HG03066 (cell line): ENCODE data around the gene GUCY2D.
"Not testable (repeated sequence)": the region's sequence is repeated elsewhere in the genome, so short reads cannot be mapped to it uniquely, and the experiment has no call there.

Experiments
- ATAC-seq: cut with Tn5 transposase; IDR thresholded peaks from one replicate; pipeline ENCODE4 v1.9.1; 2021; ENCODE audit warnings: low read depth; ENCODE audit not compliant: unreplicated experiment

GUCY2D gene

DNA sequence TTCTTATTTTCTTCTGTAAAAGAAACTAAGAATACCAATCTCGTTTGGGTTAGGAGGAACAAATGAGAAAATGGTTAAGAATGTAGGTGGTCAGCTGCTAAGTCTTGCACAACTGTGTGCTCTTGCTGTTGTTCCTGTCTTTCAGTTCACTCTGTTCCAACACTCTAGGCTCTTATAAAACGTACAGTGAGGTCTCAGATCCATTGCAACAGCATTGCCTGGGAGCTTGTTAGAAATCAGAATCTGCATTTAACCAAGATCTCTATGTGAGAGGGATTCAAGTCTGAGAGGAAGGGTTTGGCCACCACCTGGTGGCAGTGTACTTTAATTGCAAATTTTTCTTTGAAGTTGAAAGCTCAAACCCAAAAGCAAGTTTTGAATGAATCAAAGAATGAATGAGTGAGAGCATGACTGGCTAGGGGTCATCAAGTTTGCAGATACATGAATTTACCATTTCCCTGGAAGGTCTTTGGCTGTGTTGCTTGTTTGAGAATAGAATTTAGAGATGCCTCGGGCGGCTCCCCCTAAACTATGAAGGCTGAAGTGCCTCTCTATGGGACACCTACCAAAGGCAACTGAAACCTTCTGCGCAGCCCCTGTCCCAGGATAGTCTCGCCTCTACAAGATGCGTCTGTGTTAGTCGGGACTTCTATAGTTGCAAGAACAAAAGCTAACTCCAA, 39.0 kb downstream of the GUCY2D start:
- ATAC-seq, result no peak

DNA sequence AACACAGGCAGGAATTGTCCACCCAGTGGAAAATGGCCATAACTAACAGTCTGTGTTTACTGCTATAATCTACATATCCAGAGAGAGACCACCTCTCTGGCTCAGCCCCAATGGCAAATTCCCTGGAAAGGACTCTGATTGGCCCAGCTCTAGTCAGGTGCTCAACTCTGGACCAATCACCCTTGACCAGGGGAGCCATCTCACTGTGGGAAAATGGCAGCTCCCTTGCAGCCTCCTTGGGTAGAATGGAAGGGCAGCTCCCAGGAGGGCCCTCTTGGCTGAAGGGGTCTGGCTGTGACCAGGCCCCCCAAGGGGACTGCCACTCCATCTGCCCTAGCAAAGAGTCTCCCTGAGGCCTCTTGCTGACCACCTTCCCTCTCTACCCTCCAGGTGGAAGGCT, 39.6 kb downstream of the GUCY2D start:
- ATAC-seq, result no peak

DNA sequence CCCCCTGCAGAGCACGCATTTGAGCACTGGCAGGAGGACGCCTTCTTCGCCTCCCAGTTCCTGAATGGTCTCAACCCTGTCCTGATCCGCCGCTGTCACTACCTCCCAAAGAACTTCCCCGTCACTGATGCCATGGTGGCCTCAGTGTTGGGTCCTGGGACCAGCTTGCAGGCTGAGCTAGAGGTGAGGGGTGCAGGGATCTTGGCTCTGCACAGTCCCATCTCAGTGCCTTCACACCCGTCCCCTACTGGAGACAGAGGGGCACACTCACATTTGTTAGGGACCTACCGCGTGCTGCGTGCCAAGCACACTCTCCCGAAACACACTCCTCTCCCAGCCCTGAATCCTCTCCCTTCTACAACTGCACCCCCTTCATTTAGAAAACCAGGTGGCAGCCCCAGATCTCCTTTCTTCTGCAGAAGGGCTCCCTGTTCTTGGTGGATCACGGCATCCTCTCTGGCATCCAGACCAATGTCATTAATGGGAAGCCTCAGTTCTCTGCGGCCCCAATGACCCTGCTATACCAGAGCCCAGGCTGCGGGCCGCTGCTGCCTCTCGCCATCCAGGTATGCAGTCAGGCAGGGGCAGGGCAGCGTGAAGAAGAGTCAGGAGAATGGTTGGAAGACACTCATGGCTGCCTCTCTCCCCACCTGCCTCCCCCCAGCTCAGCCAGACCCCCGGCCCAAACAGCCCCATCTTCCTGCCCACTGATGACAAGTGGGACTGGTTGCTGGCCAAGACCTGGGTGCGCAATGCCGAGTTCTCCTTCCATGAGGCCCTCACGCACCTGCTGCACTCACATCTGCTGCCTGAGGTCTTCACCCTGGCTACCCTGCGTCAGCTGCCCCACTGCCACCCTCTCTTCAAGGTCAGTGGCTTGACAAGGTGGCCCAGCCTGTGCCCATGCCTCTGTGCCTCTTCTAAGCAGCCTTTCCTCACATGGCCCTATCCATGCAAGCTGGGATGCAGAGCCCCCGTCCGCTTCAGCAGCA, 42.7 kb downstream of the GUCY2D start:
- ATAC-seq, result no peak

DNA sequence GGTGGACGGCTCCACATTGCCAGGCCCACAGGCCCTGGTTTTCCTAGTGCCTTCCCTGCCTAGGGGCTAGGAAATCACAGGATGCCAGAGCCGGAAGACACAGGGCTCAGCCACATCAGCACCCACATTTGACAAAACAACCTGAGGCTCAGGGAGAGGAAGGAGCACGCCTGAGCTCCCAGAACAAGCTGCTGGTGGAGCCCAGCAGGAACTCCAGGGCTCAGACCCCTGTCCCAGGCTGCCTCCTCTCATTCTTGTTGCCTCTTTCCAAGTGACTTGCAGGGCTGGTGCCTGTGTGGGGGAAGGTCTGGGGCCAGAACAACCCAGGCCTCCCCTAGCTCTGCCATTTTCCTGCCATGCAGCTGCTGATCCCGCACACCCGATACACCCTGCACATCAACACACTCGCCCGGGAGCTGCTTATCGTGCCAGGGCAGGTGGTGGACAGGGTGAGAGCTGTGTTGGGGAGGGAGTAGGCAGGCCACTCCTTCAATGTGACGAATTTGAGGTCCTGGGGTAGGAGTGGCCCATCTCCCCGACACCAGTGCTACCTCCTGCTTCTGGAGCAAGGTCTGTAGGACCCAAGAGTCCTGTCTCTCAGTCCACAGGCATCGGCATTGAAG, 44.0 kb downstream of the GUCY2D start:
- ATAC-seq, result no peak

DNA sequence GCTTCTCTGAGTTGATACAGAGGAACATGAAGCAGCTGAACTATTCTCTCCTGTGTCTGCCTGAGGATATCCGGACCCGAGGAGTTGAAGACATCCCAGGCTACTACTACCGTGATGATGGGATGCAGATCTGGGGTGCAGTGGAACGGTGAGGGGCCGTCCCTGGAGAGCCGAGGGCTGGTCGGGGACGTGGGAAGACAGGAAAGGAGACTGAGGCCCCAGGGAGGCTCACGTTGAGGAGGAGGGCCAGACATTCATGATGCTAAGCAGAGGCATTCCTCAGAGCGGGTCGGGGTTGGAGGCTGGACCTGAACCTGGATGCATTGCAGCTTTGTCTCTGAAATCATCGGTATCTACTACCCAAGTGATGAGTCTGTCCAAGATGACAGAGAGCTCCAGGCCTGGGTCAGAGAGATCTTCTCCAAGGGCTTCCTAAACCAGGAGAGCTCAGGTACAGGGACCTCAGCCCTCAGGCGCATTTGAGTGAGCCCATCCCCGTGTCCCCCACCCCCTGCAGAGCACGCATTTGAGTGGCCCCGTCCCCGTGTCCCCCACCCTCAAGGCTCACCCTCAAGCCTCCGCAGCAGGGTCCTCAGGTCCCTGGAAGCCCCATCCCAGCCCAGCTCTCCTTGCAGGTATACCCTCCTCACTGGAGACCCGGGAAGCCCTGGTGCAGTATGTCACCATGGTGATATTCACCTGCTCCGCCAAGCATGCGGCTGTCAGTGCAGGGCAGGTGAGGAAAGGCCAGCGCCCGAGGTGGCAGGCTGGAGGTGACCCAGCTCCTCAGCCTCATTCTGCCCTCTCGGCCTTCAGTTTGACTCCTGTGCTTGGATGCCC, 44.7 kb downstream of the GUCY2D start:
- ATAC-seq, result no peak

DNA sequence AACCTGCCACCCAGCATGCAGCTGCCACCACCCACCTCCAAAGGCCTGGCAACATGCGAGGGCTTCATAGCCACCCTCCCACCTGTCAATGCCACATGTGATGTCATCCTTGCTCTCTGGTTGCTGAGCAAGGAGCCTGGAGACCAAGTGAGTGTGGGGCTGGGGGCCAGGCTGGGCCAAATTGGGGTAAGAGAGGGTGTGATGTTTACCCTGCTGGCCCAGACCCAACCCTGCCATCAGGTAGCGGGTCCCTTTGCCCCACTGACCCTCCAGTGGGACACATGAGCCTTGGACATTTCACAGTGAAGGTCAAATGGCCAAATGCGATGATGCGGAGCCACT, 45.3 kb downstream of the GUCY2D start:
- ATAC-seq, result no peak

DNA sequence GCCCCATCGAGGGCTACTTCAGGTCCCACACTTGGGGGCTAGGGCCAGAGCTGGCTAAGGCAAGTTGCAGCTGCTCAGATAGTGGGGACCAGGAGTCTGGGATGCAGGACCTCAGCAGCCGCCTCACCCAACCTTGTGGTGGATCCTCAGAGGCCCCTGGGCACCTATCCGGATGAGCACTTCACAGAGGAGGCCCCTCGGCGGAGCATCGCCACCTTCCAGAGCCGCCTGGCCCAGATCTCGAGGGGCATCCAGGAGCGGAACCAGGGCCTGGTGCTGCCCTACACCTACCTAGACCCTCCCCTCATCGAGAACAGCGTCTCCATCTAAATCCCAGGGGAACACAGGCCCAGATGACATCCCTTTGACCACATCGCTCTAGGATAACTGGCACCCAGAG, 45.8 kb downstream of the GUCY2D start:
- ATAC-seq, result no peak

DNA sequence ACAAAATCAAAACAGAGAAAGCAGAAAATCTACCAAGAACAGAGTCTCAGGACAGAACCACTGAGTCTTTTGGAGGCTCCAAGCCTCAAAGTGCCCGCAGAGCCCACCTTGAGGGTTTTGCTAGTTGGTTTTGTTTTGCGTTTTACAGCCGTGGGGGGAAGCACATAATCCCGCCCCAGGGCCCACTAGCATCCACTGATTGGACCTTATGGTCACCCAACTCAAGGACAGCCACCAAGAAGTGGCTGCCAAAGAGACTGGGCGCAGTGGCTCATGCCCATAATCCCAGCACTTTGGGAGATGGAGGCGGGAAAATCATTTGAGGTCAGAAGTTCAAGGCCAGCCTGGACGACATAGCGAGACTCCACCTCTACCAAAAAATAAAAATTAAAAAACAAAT, 46.3 kb downstream of the GUCY2D start:
- no peak for ATAC-seq

DNA sequence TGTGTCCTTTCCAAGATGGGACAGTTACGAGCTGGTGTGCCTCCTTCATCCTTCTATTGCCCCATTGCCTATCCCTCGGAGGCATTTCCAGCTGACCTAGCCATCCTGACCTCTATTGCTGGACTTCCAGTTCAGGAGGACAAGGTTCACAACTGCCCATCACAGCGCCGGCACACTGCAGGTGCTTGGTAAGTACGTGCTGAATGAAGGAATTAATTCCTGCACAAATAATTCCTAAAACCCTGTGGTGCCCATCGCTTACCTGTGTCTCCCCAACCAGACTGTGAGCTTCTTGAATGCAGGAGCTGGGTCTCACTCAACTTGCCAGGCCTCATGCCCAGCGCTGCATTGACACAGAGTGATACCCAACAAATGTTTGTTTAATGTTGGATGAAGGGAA, 49.4 kb downstream of the GUCY2D start:
- no peak for ATAC-seq

DNA sequence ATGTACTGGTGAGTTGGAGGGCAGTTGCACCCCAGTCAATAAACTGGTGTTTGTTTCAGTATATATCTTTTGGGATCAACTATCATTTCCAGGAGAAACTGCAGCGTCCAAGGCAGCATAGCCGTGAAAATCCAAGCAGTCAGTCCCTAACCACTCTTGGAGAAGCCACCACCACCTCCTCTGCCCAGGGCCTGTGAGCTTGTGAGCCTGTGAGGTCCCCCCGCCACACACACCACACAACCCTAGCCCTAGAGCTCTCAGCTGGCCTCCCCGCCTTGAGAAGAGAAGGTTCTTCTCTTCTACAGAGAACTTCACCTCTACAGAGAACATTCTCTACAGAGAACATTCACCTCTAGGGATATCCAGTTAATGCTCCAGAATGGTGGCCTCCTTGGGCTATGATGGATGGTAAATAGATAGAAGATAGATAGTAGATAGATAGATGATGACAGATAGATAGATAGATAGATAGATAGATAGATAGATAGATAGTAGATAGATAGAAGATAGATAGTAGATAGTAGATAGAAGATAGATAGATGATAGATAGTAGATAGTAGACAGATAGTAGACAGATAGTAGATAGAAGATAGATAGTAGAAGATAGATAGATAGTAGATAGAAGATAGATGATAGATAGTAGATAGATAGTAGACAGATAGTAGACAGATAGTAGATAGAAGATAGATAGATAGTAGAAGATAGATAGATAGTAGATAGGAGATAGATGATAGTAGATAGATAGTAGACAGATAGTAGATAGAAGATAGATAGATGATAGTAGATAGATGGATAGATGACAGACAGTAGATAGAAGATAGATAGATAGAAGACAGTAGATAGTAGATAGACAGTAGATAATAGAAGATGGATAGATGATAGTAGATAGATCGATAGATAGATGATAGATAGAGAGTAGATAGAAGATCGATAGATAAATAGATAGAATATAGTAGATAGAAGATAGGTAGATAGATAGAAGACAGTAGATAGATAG, 50.1 kb downstream of the GUCY2D start:
- ATAC-seq, result no peak

DNA sequence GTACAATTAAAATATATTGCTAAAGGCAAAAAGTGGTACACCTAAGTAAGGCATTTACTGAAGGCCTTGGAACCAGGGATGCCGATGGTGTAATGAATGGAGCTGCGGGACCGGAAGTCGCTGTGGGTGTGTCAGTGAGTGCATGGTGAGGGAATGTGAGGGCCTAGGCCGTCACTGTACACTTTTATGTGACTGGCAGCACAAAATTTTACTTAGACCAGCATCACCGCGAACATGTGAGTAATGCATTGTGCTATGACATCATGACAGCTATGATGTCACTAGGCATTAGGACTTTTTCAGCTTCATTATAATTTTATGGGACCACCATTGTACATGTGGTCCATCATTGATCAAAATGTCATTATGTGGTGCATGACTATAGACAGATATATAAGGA, 51.2 kb downstream of the GUCY2D start:
- ATAC-seq, result no peak

DNA sequence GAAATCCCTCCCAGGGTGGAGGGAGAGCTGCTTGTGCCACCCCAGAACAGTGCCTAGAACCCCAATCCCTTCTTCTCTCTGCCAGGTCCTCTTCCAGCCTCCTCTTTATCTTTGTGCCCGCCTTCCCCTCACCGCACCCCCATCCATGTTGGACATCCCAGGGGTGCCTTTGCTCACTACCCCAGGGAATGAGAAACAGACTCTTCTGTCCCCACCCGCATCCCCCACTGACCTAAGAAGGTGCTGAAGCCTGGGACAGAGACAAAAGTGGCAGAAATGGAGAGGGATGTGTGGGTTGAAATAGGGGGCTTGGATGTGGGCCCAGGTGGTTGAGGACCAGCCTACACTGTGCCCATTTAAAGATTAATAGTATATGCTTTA, 53.4 kb downstream of the GUCY2D start:
- ATAC-seq, result no peak

DNA sequence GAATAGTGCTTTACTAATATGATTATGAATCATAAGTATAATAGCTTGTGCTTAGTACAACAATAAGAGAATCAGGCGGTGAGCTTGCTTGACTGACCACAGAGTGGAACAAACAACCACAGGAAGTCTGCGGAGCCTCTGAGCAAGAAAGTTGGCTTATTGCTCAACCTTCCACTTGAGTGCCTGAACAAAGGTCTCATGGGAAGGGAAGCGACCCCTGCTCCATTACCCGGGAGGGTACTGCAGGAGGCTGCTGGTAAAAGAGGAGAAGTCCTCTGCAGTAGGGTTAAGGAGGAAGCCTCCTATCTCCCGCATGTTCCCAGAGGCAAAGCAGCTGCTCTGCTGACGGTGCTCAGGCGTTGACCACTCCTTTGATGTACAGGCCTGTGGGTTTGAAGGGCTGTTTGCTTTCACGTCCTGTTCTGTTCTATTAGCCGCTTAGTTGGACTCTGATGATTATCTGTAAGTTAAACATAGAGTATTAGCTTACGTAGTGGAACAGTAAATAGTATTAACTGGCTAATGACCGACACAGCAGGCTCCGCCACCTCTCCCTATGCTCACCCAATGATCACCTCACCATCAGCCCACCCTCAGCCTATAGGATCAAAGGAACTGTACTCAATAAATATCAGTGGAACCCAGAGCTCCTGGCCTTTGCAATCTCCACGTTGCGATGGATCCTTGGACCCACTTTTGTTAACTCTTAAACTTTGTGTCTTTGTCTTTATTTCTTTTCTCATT, 54.0 kb downstream of the GUCY2D start:
- no peak for ATAC-seq

DNA sequence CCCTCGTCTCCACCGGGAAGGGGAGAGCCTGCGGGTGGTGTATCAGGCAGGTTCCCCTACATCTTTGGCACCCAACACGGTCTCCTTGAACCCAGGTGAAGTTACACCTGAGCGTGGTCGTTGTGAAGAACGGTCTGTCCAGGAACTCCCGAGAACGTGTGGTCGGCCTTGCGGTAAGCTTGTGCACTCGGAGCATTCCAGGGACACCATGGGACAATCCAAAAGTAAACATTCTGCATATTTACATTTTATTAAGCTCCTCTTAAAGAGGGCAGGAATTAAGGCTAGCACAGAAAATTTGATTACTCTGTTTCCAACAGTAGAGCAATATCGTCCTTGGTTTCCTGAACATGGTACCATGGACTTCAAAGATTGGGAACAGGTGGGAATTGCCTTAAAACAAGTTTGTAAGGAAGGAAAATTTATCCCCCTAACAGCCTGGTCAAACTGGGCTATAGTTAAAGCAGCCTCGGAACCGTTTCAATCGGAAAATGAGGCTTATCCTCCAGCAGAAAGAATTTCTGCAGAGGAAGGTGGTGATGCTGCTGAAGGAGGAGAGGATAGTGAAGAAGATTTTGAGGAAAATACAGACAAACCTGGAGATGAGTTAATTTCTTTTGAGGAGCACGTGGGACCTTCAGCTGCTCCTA, 54.7 kb downstream of the GUCY2D start:
- no peak for ATAC-seq

DNA sequence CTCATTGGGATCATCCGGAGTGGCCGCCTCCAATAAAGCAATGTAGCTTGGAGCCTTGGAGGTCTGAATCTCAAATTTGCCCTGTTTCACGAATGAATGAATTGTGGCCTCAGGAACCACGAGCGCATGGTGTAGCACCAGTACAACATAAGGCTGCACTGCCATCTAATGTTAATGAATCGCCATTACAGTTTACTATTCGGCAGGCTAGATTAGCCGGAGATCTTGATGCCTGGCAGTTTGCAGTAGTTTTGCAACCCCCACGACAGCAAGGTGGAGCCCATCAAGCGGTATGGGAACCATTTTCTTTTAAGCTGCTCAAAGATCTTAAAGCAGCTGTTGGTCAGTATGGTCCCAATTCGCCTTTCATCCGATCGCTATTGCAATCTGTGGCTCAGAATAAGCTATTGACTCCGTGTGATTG, 55.3 kb downstream of the GUCY2D start:
- ATAC-seq, result no peak

DNA sequence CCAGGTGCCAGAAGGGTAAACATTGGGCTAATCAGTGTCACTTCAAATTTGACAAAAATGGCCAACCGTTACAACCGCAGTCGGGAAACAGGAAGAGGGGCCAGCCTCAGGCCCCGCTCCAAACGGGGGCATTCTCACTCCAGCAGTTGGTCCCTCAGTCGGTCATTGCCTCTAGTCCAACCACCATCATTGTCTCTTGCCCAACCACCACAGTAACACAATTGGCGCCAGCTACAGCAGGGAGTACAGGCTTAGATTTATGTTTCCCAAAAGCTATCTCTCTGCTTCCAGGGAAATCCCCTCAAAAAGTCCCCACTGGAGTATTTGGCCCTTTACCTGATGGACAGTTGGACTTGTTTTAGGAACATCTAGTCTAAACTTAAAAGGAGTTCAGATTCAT, 56.7 kb downstream of the GUCY2D start:
- no peak for ATAC-seq

DNA sequence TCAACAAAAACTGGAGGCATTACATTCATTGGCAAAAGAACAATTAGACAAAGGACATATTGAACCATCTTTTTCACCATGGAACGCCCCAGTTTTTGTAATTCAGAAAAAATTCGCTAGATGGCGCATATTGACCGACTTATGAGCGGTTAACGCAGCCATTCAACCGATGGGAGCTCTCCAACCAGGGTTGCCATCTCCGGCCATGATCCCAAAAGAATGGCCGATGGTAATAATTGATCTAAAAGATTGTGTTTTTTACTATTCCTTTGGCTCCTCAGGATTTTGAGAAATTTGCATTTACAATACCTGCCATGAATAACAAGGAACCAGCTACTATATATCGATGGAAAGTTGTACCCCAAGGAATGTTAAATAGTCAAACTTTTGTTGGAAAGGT, 57.9 kb downstream of the GUCY2D start:
- no peak for ATAC-seq

DNA sequence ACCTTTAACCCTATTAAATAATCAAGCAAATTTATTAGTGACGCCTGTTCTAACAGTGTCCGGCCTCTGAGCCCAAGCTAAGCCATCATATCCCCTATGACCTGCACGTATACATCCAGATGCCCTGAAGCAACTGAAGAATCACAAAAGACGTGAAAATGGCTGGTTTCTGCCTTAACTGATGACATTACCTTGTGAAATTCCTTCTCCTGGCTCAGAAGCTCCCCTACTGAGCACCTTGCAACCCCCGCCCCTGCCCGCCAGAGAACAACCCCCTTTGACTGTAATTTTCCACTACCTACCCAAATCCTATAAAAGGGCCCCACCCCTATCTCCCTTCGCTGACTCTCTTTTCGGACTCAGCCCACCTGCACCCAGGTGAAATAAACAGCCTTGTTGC, 59.4 kb downstream of the GUCY2D start:
- ATAC-seq, result not testable (repeated sequence)
